IMR-90 (cell line): ENCODE measurements around the gene TRIM38. TPM values are rescaled to one million over a fixed set of nuclear protein-coding genes. Genes with fewer than 3 reads are reported as not detected.

Experiments used
- ATAC-seq: fragments of 200-7000 bp; cut with Tn5 transposase; 2 replicates; pipeline ENCODE4 v1.9.1; 2020; ENCODE audit warnings: low read depth, mild to moderate bottlenecking, moderate library complexity
- BruUV-seq: library from RNA; stranded (reverse); fragments of 400-500 nt; replicated peaks from 2 replicates; lab custom pipeline; 2021; lab: Mats Ljungman, UMichigan
- CTCF ChIA-PET: fragments of 300-600 bp; formaldehyde crosslinking; extraction: SDS; loops from one replicate; lab custom pipeline; 2021; ENCODE audit warnings: antibody characterized with exemption; lab: Yijun Ruan, JAX
- POLR2A ChIA-PET: fragments of 300-600 bp; sonication (Branson Sonifier 250); formaldehyde crosslinking; loops from one replicate; lab custom pipeline; 2022; ENCODE audit warnings: antibody characterized with exemption; ENCODE audit not compliant: unreplicated experiment; lab: Charles Lee
- DNase-seq: peaks from one replicate; pipeline ENCODE4 v3.0.0; 2013
- H2AFZ ChIP-seq: replicated peaks from 2 replicates; pipeline ENCODE3; 2013; ENCODE audit warnings: low read length, mild to moderate bottlenecking; ENCODE audit not compliant: poor library complexity
- H2AK5ac ChIP-seq: 2 replicates; pipeline ENCODE4 v1.6.1; 2013; ENCODE audit warnings: low read depth, low read length, inconsistent platforms
- H2AK9ac ChIP-seq: replicated peaks from 2 replicates; pipeline ENCODE3; 2013; ENCODE audit warnings: mild to moderate bottlenecking, low read depth, low read length, moderate library complexity; ENCODE audit not compliant: poor library complexity
- H2BK120ac ChIP-seq: 2 replicates; pipeline ENCODE4 v1.6.1; 2013; ENCODE audit warnings: low read depth, low read length, inconsistent platforms
- H2BK15ac ChIP-seq: 3 replicates; pipeline ENCODE4 v1.6.1; 2013; ENCODE audit warnings: low read depth, low read length, inconsistent platforms
- H2BK20ac ChIP-seq: 2 replicates; pipeline ENCODE4 v1.6.1; 2013; ENCODE audit warnings: low read depth, mild to moderate bottlenecking, inconsistent platforms, low read length, moderate library complexity
- H2BK5ac ChIP-seq: 2 replicates; pipeline ENCODE4 v1.6.1; 2013; ENCODE audit warnings: mild to moderate bottlenecking, low read depth, low read length, inconsistent platforms; ENCODE audit not compliant: poor library complexity, severe bottlenecking
- H3K14ac ChIP-seq: replicated peaks from 2 replicates; pipeline ENCODE4 v1.6.1; 2013; ENCODE audit warnings: low read depth, low read length, inconsistent platforms
- H3K18ac ChIP-seq: 2 replicates; pipeline ENCODE4 v1.6.1; 2013; ENCODE audit warnings: low read depth, low read length, control low read depth
- H3K23ac ChIP-seq: 2 replicates; pipeline ENCODE4 v1.6.1; 2013; ENCODE audit warnings: low read depth, low read length, inconsistent platforms
- H3K27ac ChIP-seq: 2 replicates; pipeline ENCODE4 v1.5.1; 2013; ENCODE audit warnings: mild to moderate bottlenecking, control low read depth, low read length; ENCODE audit not compliant: insufficient read depth
- H3K27me3 ChIP-seq: 2 replicates; pipeline ENCODE4 v1.6.1; 2013; ENCODE audit warnings: low read length; ENCODE audit not compliant: control insufficient read depth, insufficient read depth
- H3K36me3 ChIP-seq: 2 replicates; pipeline ENCODE4 v1.6.1; 2013; ENCODE audit warnings: low read length, mixed read lengths; ENCODE audit not compliant: control insufficient read depth, insufficient read depth
- H3K4ac ChIP-seq: 2 replicates; pipeline ENCODE4 v1.6.1; 2013; ENCODE audit warnings: low read depth, low read length, inconsistent platforms
- H3K4me1 ChIP-seq: 2 replicates; pipeline ENCODE4 v1.6.1; 2013; ENCODE audit warnings: low read length, mixed read lengths; ENCODE audit not compliant: control insufficient read depth, insufficient read depth
- H3K4me2 ChIP-seq: 2 replicates; pipeline ENCODE4 v1.6.1; 2013; ENCODE audit warnings: low read depth, mild to moderate bottlenecking, control low read depth, low read length, moderate library complexity
- H3K4me3 ChIP-seq: 2 replicates; pipeline ENCODE4 v1.5.1; 2013; ENCODE audit warnings: low read depth, mild to moderate bottlenecking, control low read depth, low read length, moderate library complexity; ENCODE audit not compliant: insufficient read depth
- H3K56ac ChIP-seq: 2 replicates; pipeline ENCODE4 v1.6.1; 2013; ENCODE audit warnings: low read length, inconsistent platforms; ENCODE audit not compliant: insufficient read depth; ENCODE audit errors: extremely low read depth
- H3K79me1 ChIP-seq, 2 experiments: 2 replicates each; pipeline ENCODE4 v1.6.1; 2013; ENCODE audit warnings: low read length in 2 of 2, inconsistent platforms in 1 of 2, low read depth in 1 of 2
- H3K9ac ChIP-seq: 2 replicates; pipeline ENCODE4 v1.6.1; 2013; ENCODE audit warnings: low read depth, low read length, control low read depth
- H3K9me1 ChIP-seq: 2 replicates; pipeline ENCODE4 v1.6.1; 2013; ENCODE audit warnings: low read length, inconsistent platforms; ENCODE audit not compliant: insufficient read depth
- H3K9me3 ChIP-seq: 2 replicates; pipeline ENCODE4 v1.6.1; 2013; ENCODE audit warnings: low read length; ENCODE audit not compliant: control insufficient read depth, insufficient read depth
- H4K20me1 ChIP-seq: 2 replicates; pipeline ENCODE4 v1.6.1; 2013; ENCODE audit warnings: low read length, inconsistent platforms; ENCODE audit not compliant: insufficient read depth
- H4K5ac ChIP-seq: 2 replicates; pipeline ENCODE4 v1.6.1; 2013; ENCODE audit warnings: mild to moderate bottlenecking, low read depth, low read length, control low read depth
- H4K8ac ChIP-seq, 2 experiments: 2 replicates each; pipeline ENCODE4 v1.6.1; 2013; ENCODE audit warnings: low read depth in 2 of 2, low read length in 2 of 2, control low read depth in 1 of 2, inconsistent platforms in 1 of 2
- H4K91ac ChIP-seq: 2 replicates; pipeline ENCODE4 v1.6.1; 2013; ENCODE audit warnings: low read depth, low read length, inconsistent platforms; ENCODE audit not compliant: insufficient read depth
- CEBPB ChIP-seq: IDR thresholded peaks from 2 replicates; pipeline ENCODE4 v1.6.1; 2012; ENCODE audit warnings: low read depth, low read length, improper control_type of control experiment
- CHD1 ChIP-seq: IDR thresholded peaks from 2 replicates; pipeline ENCODE4 v1.6.1; 2012; ENCODE audit warnings: low read depth, low read length, improper control_type of control experiment
- NFE2L2 ChIP-seq: fragments of 150-350 bp; IDR thresholded peaks from 2 replicates; pipeline ENCODE4 v1.6.1; 2016; ENCODE audit warnings: low read depth, mild to moderate bottlenecking, low read length
- SMC3 ChIP-seq: fragments of 150-350 bp; IDR thresholded peaks from 2 replicates; pipeline ENCODE4 v1.6.1; 2016; ENCODE audit warnings: low read depth, mild to moderate bottlenecking, antibody characterized with exemption, low read length, moderate library complexity
- USF2 ChIP-seq: fragments of 150-350 bp; IDR thresholded peaks from 2 replicates; pipeline ENCODE4 v1.6.1; 2017; ENCODE audit warnings: mild to moderate bottlenecking, antibody characterized with exemption, low read length, low read depth
- WGBS, 2 experiments: methylation state at CpG; one replicate each; pipeline versions ENCODE4 v1.1.5 to v1.1.7; 2013; ENCODE audit warnings: missing lambda C conversion rate in 2 of 2; ENCODE audit not compliant: insufficient read length in 1 of 2; ENCODE audit errors: extremely low coverage in 2 of 2; 5-methylcytosine and 5-hydroxymethylcytosine counted together
- dilution Hi-C: fragments of 300-500 bp; cut with HindIII; formaldehyde crosslinking; loops from one replicate; pipeline ENCODE4 v1.14.3; 2018; ENCODE audit warnings: low sequenced_read_pairs; ENCODE audit not compliant: unreplicated experiment
- in situ Hi-C: fragments of 300-500 bp; cut with MboI; formaldehyde crosslinking; loops from 3 replicates; pipeline ENCODE4 v1.14.3; 2019; ENCODE audit warnings: low sequenced_read_pairs, inconsistent platforms, mixed read lengths
- intact Hi-C: fragments of 100-400 bp; cut with micrococcal nuclease; formaldehyde crosslinking; loops from 2 replicates; pipeline ENCODE4 v1.10.0; 2022
- polyA plus RNA-seq, 3 experiments: library from polyadenylated mRNA; depleted of rRNA; stranded (reverse); fragments of >200 nt; gene quantifications; 2 replicates each; pipeline ENCODE4 v1.2.3, GENCODE V29; 2012; ENCODE audit warnings: low replicate concordance in 1 of 3
- total RNA-seq: library from RNA; depleted of rRNA; stranded (reverse); fragments of >200 nt; gene quantifications from 2 replicates; pipeline ENCODE4 v1.2.3, GENCODE V29; 2012

The TRIM38 gene
- total and polyA plus RNA-seq, 2 of the 4 experiments (the other 2 are of a cell fraction), result 4.1 to 6.3 TPM

- Histone ChIP-seq H2AK9ac (no peak overlapping the region), H4K8ac (no peak overlapping the region), H3K9ac (no peak overlapping the region), H4K91ac (no peak overlapping the region), H3K4ac (no peak overlapping the region), H4K5ac (no peak overlapping the region), H3K9me3 (no peaks in the 10 kb centered on the region), H3K14ac (no peak overlapping the region), H3K23ac (no peak overlapping the region), H2BK5ac (no peak overlapping the region), H2AK5ac (no peak overlapping the region), H3K27ac (no peak overlapping the region), H2BK20ac (no peak overlapping the region), H2BK15ac (no peak overlapping the region), H3K4me1 (no peaks in the 10 kb centered on the region), H3K36me3 (no peaks in the 10 kb centered on the region), H2BK120ac (no peak overlapping the region), H3K9me1 (no peaks in the 10 kb centered on the region), H4K20me1 (no peaks in the 10 kb centered on the region), H3K4me2 (no peak overlapping the region), H3K56ac (no peak overlapping the region), H3K4me3 (no peak overlapping the region), H2AFZ (no peak overlapping the region), H3K18ac (no peak overlapping the region), H3K27me3 (no peaks in the 10 kb centered on the region; the same call in 1 of the 2 replicates), H3K79me1 (no peaks in the 10 kb centered on the region)
- DNase-seq (no peak), ATAC-seq (no peak)
- no TSS peak for BruUV-seq
- in situ Hi-C loops, result no loop called here
- TF ChIP-seq CHD1 (no peak), NFE2L2 (no peak), SMC3 (no peak), USF2 (no peak), CEBPB (no peak)
- CTCF ChIA-PET, result no interaction called here
- POLR2A ChIA-PET, result no interaction called here
- dilution Hi-C loops, result no loop called here
- intact Hi-C loops, result no loop called here
- no CpG with 5 or more reads among the region's 1 CpG for WGBS, 2 experiments
Observed at GRCh38 chr6:25931411-25931709, 31.2 kb upstream of the TRIM38 start.
